SHP77 treated with DMSO at 0.1 percent for 48 hours (cell line): ENCODE data around the gene PARD3B.

Experiments
- DNase-seq: peaks from one replicate; lab custom pipeline; 2025; lab: John Stamatoyannopoulos, UW

Gene PARD3B

GRCh38 chr2:204544961-204545860 is at the start of gene PARD3B:
PARD3B (plus strand) TSS chr2:204545475; CDS start chr2:204546000, 525 bp downstream.
- no peak for DNase-seq

- no peak for DNase-seq
Observed at GRCh38 chr2:204496779-204497178, 48.5 kb upstream of the PARD3B start.

- no peak for DNase-seq
Observed at GRCh38 chr2:204497855-204498254, 47.4 kb upstream of the PARD3B start.

GRCh38 chr2:204498291-204498690 is 47.0 kb upstream of the PARD3B start:
- DNase-seq: no peak

- DNase-seq: no peak
Observed at GRCh38 chr2:204503869-204504268, 41.4 kb upstream of the PARD3B start.

- no peak for DNase-seq
Observed at GRCh38 chr2:204504594-204504993, 40.7 kb upstream of the PARD3B start.

- no peak for DNase-seq
Observed at GRCh38 chr2:204505488-204505887, 39.8 kb upstream of the PARD3B start.

GRCh38 chr2:204505946-204506345 is 39.3 kb upstream of the PARD3B start:
- DNase-seq: no peak

GRCh38 chr2:204507636-204508035 is 37.6 kb upstream of the PARD3B start:
- DNase-seq: no peak

- DNase-seq: no peak
Observed at GRCh38 chr2:204510709-204511420, 34.4 kb upstream of the PARD3B start.

- DNase-seq: no peak
Observed at GRCh38 chr2:204514439-204514838, 30.8 kb upstream of the PARD3B start.

GRCh38 chr2:204515416-204515815 is 29.9 kb upstream of the PARD3B start:
- no peak for DNase-seq

- DNase-seq: no peak
Observed at GRCh38 chr2:204517154-204517553, 28.1 kb upstream of the PARD3B start.

GRCh38 chr2:204529795-204530463 is 15.3 kb upstream of the PARD3B start:
- no peak for DNase-seq

GRCh38 chr2:204530464-204530805 is 14.8 kb upstream of the PARD3B start:
- DNase-seq: no peak

GRCh38 chr2:204533629-204534370 is 11.5 kb upstream of the PARD3B start:
- DNase-seq: no peak

- no peak for DNase-seq
Observed at GRCh38 chr2:204535356-204535755, 9.9 kb upstream of the PARD3B start.

GRCh38 chr2:204535764-204536163 is 9.5 kb upstream of the PARD3B start:
- no peak for DNase-seq

GRCh38 chr2:204538182-204539018 is 6.9 kb upstream of the PARD3B start:
- no peak for DNase-seq

GRCh38 chr2:204539019-204539385 is 6.3 kb upstream of the PARD3B start:
- DNase-seq: no peak

GRCh38 chr2:204541637-204542036 is 3.6 kb upstream of the PARD3B start:
- DNase-seq: no peak
